Measurements from ENCODE around the gene PRB2.
"Not testable (repeated sequence)": the region's sequence is repeated elsewhere in the genome, so short reads cannot be mapped to it uniquely, and the experiment has no call there.

The PRB2 gene

GRCh38 chr12:11397366-11397765, 2.0 kb upstream of the PRB2 start:
- no peak for TF ChIP-seq CTCF (IDR thresholded peaks at IDR 0.05; ENCODE audit: extremely low read depth, insufficient read depth, missing control alignments)
- in situ Hi-C loops (cut with MboI; ENCODE audit: low pct_unique_long_range_greater_than_20kb, low sequenced_read_pairs, unreplicated experiment): no loop called here
- no peak for DNase-seq (ENCODE audit: low spot score)

- DNase-seq (ENCODE audit: low spot score): not testable (repeated sequence)
These were observed 3.9 kb downstream of the PRB2 start for GRCh38 chr12:11391456-11391855.

GRCh38 chr12:11377420-11377819, 17.9 kb downstream of the PRB2 start:
- in situ Hi-C loops (cut with MboI; ENCODE audit: low pct_unique_long_range_greater_than_20kb, low sequenced_read_pairs, unreplicated experiment); DNase-seq (ENCODE audit: low spot score): not testable (repeated sequence)

More at GRCh38 chr12:11391456-11391855, 3.9 kb downstream of the PRB2 start:
- in situ Hi-C loops (cut with MboI; ENCODE audit: low pct_unique_long_range_greater_than_20kb, low sequenced_read_pairs, unreplicated experiment): not testable (repeated sequence)

- no peak for TF ChIP-seq CTCF (IDR thresholded peaks at IDR 0.05; ENCODE audit: extremely low read depth, insufficient read depth, missing control alignments)
- DNase-seq (ENCODE audit: low spot score): no peak
- in situ Hi-C loops (cut with MboI; ENCODE audit: low pct_unique_long_range_greater_than_20kb, low sequenced_read_pairs, unreplicated experiment): no loop called here
These were observed 34.2 kb downstream of the PRB2 start for GRCh38 chr12:11361151-11361550.

GRCh38 chr12:11360205-11360883, 35.0 kb downstream of the PRB2 start:
- in situ Hi-C loops (cut with MboI; ENCODE audit: low pct_unique_long_range_greater_than_20kb, low sequenced_read_pairs, unreplicated experiment); DNase-seq (ENCODE audit: low spot score): not testable (repeated sequence)

- in situ Hi-C loops (cut with MboI; ENCODE audit: low pct_unique_long_range_greater_than_20kb, low sequenced_read_pairs, unreplicated experiment); DNase-seq (ENCODE audit: low spot score): not testable (repeated sequence)
These were observed 43.6 kb downstream of the PRB2 start for GRCh38 chr12:11351736-11352135.

GRCh38 chr12:11348439-11348838, 46.9 kb downstream of the PRB2 start:
- DNase-seq (ENCODE audit: low spot score): no peak
- in situ Hi-C loops (cut with MboI; ENCODE audit: low pct_unique_long_range_greater_than_20kb, low sequenced_read_pairs, unreplicated experiment): no loop called here

GRCh38 chr12:11347810-11348209, 47.6 kb downstream of the PRB2 start:
- DNase-seq (ENCODE audit: low spot score): no peak
- in situ Hi-C loops (cut with MboI; ENCODE audit: low pct_unique_long_range_greater_than_20kb, low sequenced_read_pairs, unreplicated experiment): no loop called here

More at GRCh38 chr12:11348439-11348838, 46.9 kb downstream of the PRB2 start:
- no peak for TF ChIP-seq CTCF (IDR thresholded peaks at IDR 0.05; ENCODE audit: extremely low read depth, insufficient read depth, missing control alignments)

More at GRCh38 chr12:11347810-11348209, 47.6 kb downstream of the PRB2 start:
- peak; percentile 2 for TF ChIP-seq CTCF (IDR thresholded peaks at IDR 0.05; ENCODE audit: extremely low read depth, insufficient read depth, missing control alignments)

All from GM13977 (cell line).